Stimulated activated naive B cell treated with anti-CD40 and anti-IgM and Interleukin-4, amounts not matched to agents 10 μg/mL and 1 μg/mL and 100 μg/mL, for 72 hours (primary cell): ENCODE data around the gene ZSCAN10.
A peak's percentile ranks its signal among the peaks of the same experiment; 100 is the strongest.
"Not testable (repeated sequence)": the region's sequence is repeated elsewhere in the genome, so short reads cannot be mapped to it uniquely, and the experiment has no call there.

Source experiments
- ATAC-seq, 2 donors: fragments of 150-1000 bp; cut with Tn5 transposase; replicated peaks; 2 replicates each; pipeline ENCODE4 v1.10.0; 2021; ENCODE audit warnings: moderate library complexity in 1 of 2
- DNase-seq: peaks from one replicate; pipeline ENCODE4 v3.0.0; 2021
- H3K27ac Mint-ChIP-seq: one replicate; pipeline ENCODE4 v1.8.0; 2022; ENCODE audit warnings: mild to moderate bottlenecking, mixed read lengths
- H3K27me3 Mint-ChIP-seq, 2 donors: one replicate each; pipeline ENCODE4 v1.8.0; 2022; ENCODE audit warnings: mixed read lengths in 2 of 2
- H3K36me3 Mint-ChIP-seq, 2 donors: one replicate each; pipeline ENCODE4 v1.8.0; 2022; ENCODE audit warnings: mixed read lengths in 2 of 2, mild to moderate bottlenecking in 1 of 2
- H3K4me1 Mint-ChIP-seq, 2 donors: one replicate each; pipeline ENCODE4 v1.8.0; 2022; ENCODE audit warnings: mixed read lengths in 2 of 2, mild to moderate bottlenecking in 1 of 2
- H3K4me3 Mint-ChIP-seq, 2 donors: one replicate each; pipeline ENCODE4 v1.8.0; 2022; ENCODE audit warnings: mild to moderate bottlenecking in 2 of 2, mixed read lengths in 2 of 2, moderate library complexity in 1 of 2
- H3K9me3 Mint-ChIP-seq, 2 donors: one replicate each; pipeline ENCODE4 v1.8.0; 2022; ENCODE audit warnings: mixed read lengths in 2 of 2, mild to moderate bottlenecking in 1 of 2

The ZSCAN10 gene

GRCh38 chr16:3074860-3075522 lies 24.1 kb downstream of the ZSCAN10 start:
- H3K27me3 Mint-ChIP-seq: peaks cover 8 to 9% of the 10 kb centered on the region in 2 donors
- no peaks in the 10 kb centered on the region for H3K36me3 Mint-ChIP-seq
- peaks cover 24 to 42% of the 10 kb centered on the region in 2 donors for H3K4me1 Mint-ChIP-seq
- peak overlapping the region; percentile 42 to 59 for H3K4me3 Mint-ChIP-seq
- DNase-seq (peak; percentile 41), ATAC-seq (peak; percentile 95 to 97)
- peak overlapping the region; percentile 81 for H3K27ac Mint-ChIP-seq
- no peaks in the 10 kb centered on the region for H3K9me3 Mint-ChIP-seq

- H3K9me3 Mint-ChIP-seq: no peaks in the 10 kb centered on the region
- no peak for DNase-seq
- H3K4me1 Mint-ChIP-seq: peaks cover 24 to 42% of the 10 kb centered on the region in 2 donors
- no peak overlapping the region for H3K27ac Mint-ChIP-seq
- no peaks in the 10 kb centered on the region for H3K36me3 Mint-ChIP-seq
- no peak overlapping the region for H3K4me3 Mint-ChIP-seq
- no peak for ATAC-seq
- H3K27me3 Mint-ChIP-seq: peaks cover 8 to 9% of the 10 kb centered on the region in 2 donors
Measured at GRCh38 chr16:3073448-3073847, 25.6 kb downstream of the ZSCAN10 start.

GRCh38 chr16:3072576-3073263 lies 26.4 kb downstream of the ZSCAN10 start:
- not testable (repeated sequence) for H3K36me3 Mint-ChIP-seq, DNase-seq, H3K9me3 Mint-ChIP-seq, H3K27ac Mint-ChIP-seq, H3K27me3 Mint-ChIP-seq, H3K4me3 Mint-ChIP-seq
- peak in 1 of 2 donors; percentile 21 for ATAC-seq
- peaks cover 24 to 42% of the 10 kb centered on the region in 2 donors for H3K4me1 Mint-ChIP-seq

- DNase-seq, ATAC-seq, H3K27ac Mint-ChIP-seq: not testable (repeated sequence)
Measured at GRCh38 chr16:3072148-3072547, 26.9 kb downstream of the ZSCAN10 start.

GRCh38 chr16:3071655-3072054 lies 27.4 kb downstream of the ZSCAN10 start:
- H3K27me3 Mint-ChIP-seq: peaks cover 8 to 9% of the 10 kb centered on the region in 2 donors
- DNase-seq (no peak), ATAC-seq (no peak)
- H3K27ac Mint-ChIP-seq: no peak overlapping the region
- H3K9me3 Mint-ChIP-seq: no peaks in the 10 kb centered on the region
- H3K36me3 Mint-ChIP-seq: no peaks in the 10 kb centered on the region
- H3K4me3 Mint-ChIP-seq: no peak overlapping the region
- H3K4me1 Mint-ChIP-seq: peaks cover 27 to 46% of the 10 kb centered on the region in 2 donors

More at GRCh38 chr16:3072148-3072547, 26.9 kb downstream of the ZSCAN10 start:
- H3K36me3 Mint-ChIP-seq, H3K4me3 Mint-ChIP-seq, H3K27me3 Mint-ChIP-seq, H3K9me3 Mint-ChIP-seq: not testable (repeated sequence)
- peaks cover 27 to 46% of the 10 kb centered on the region in 2 donors for H3K4me1 Mint-ChIP-seq

GRCh38 chr16:3070608-3071111 lies 28.4 kb downstream of the ZSCAN10 start:
- peaks cover 8 to 9% of the 10 kb centered on the region in 2 donors for H3K27me3 Mint-ChIP-seq
- peaks cover 25 to 41% of the 10 kb centered on the region in 2 donors for H3K4me1 Mint-ChIP-seq
- H3K4me3 Mint-ChIP-seq: no peak overlapping the region
- no peaks in the 10 kb centered on the region for H3K36me3 Mint-ChIP-seq
- DNase-seq (no peak), ATAC-seq (no peak)
- no peaks in the 10 kb centered on the region for H3K9me3 Mint-ChIP-seq
- no peak overlapping the region for H3K27ac Mint-ChIP-seq

GRCh38 chr16:3069146-3069545 lies 29.9 kb downstream of the ZSCAN10 start:
- H3K9me3 Mint-ChIP-seq, H3K27ac Mint-ChIP-seq, ATAC-seq, H3K36me3 Mint-ChIP-seq, H3K27me3 Mint-ChIP-seq, DNase-seq, H3K4me3 Mint-ChIP-seq: not testable (repeated sequence)
- peaks cover 16 to 25% of the 10 kb centered on the region in 2 donors for H3K4me1 Mint-ChIP-seq

- peaks cover 10 to 19% of the 10 kb centered on the region in 2 donors for H3K4me1 Mint-ChIP-seq
Measured at GRCh38 chr16:3068487-3068886, 30.6 kb downstream of the ZSCAN10 start.

GRCh38 chr16:3066440-3066748 lies 32.7 kb downstream of the ZSCAN10 start:
- no peak for ATAC-seq
- Mint-ChIP-seq H3K27me3 (no peaks in the 10 kb centered on the region), H3K4me3 (no peak overlapping the region), H3K27ac (no peak overlapping the region), H3K9me3 (no peaks in the 10 kb centered on the region), H3K4me1 (peaks cover 6% of the 10 kb centered on the region in 2 donors), H3K36me3 (no peaks in the 10 kb centered on the region)
- DNase-seq: no peak

More at GRCh38 chr16:3068487-3068886, 30.6 kb downstream of the ZSCAN10 start:
- Mint-ChIP-seq H3K4me3 (no peak overlapping the region), H3K27me3 (peaks cover under 1 to 1% of the 10 kb centered on the region in 2 donors), H3K36me3 (no peaks in the 10 kb centered on the region), H3K27ac (no peak overlapping the region), H3K9me3 (no peaks in the 10 kb centered on the region)
- ATAC-seq (no peak), DNase-seq (no peak)

GRCh38 chr16:3065742-3066439 lies 33.2 kb downstream of the ZSCAN10 start:
- no peaks in the 10 kb centered on the region for H3K27me3 Mint-ChIP-seq
- no peaks in the 10 kb centered on the region for H3K9me3 Mint-ChIP-seq
- ATAC-seq (no peak), DNase-seq (no peak)
- H3K4me1 Mint-ChIP-seq: peaks cover 6% of the 10 kb centered on the region in 2 donors
- H3K4me3 Mint-ChIP-seq: no peak overlapping the region
- no peak overlapping the region for H3K27ac Mint-ChIP-seq
- H3K36me3 Mint-ChIP-seq: no peaks in the 10 kb centered on the region

GRCh38 chr16:3065069-3065741 lies 33.9 kb downstream of the ZSCAN10 start, which contains the start of gene IL32:
Gene IL32, plus strand, starts transcription at chr16:3065640. Its CDS starts 172 bp downstream, at chr16:3065812.
- Mint-ChIP-seq H3K27ac (no peak within 1 kb of the TSS), H3K4me3 (no peak within 1 kb of the TSS), H3K4me1 (peaks cover 6% of the 10 kb centered on the region in 2 donors), H3K36me3 (no peaks in the 10 kb centered on the region), H3K27me3 (no peaks in the 10 kb centered on the region), H3K9me3 (no peaks in the 10 kb centered on the region)
- DNase-seq: no peak
- ATAC-seq: no peak

GRCh38 chr16:3063625-3064386 lies 35.3 kb downstream of the ZSCAN10 start:
- no peak for ATAC-seq
- H3K4me1 Mint-ChIP-seq: peaks cover 11 to 12% of the 10 kb centered on the region in 2 donors

GRCh38 chr16:3062553-3062952 lies 36.5 kb downstream of the ZSCAN10 start:
- DNase-seq (no peak), ATAC-seq (no peak)
- peaks cover 0 to under 1% of the 10 kb centered on the region in 2 donors for H3K36me3 Mint-ChIP-seq
- H3K27ac Mint-ChIP-seq: no peak overlapping the region
- H3K4me1 Mint-ChIP-seq: peaks cover 11 to 13% of the 10 kb centered on the region in 2 donors
- no peak overlapping the region for H3K4me3 Mint-ChIP-seq
- no peaks in the 10 kb centered on the region for H3K9me3 Mint-ChIP-seq
- no peaks in the 10 kb centered on the region for H3K27me3 Mint-ChIP-seq

More at GRCh38 chr16:3063625-3064386, 35.3 kb downstream of the ZSCAN10 start:
- H3K27me3 Mint-ChIP-seq: no peaks in the 10 kb centered on the region
- no peaks in the 10 kb centered on the region for H3K36me3 Mint-ChIP-seq
- no peaks in the 10 kb centered on the region for H3K9me3 Mint-ChIP-seq
- H3K27ac Mint-ChIP-seq: no peak overlapping the region
- DNase-seq: no peak
- no peak overlapping the region for H3K4me3 Mint-ChIP-seq
